H9 (cell line): ENCODE measurements around the gene HBP1. TPM values are rescaled to one million over a fixed set of nuclear protein-coding genes. Genes with fewer than 3 reads are reported as not detected.

Source experiments
- DNase-seq: peaks from one replicate; pipeline ENCODE4 v3.0.0-alpha.2; 2017
- H2AFZ ChIP-seq: one replicate; pipeline ENCODE4 v1.6.1; 2013; ENCODE audit warnings: mild to moderate bottlenecking, low read length, control low read depth, moderate library complexity
- H2AK5ac ChIP-seq: 2 replicates; pipeline ENCODE4 v1.6.1; 2013; ENCODE audit warnings: low read length, control low read depth, mixed read lengths; ENCODE audit not compliant: insufficient read length
- H2BK120ac ChIP-seq: one replicate; pipeline ENCODE4 v1.6.1; 2013; ENCODE audit warnings: low read depth, mild to moderate bottlenecking, low read length, control low read depth, inconsistent platforms; ENCODE audit not compliant: poor library complexity, severe bottlenecking
- H2BK12ac ChIP-seq: 2 replicates; pipeline ENCODE4 v1.6.1; 2013; ENCODE audit warnings: low read length, control low read depth, mixed read lengths, low read depth; ENCODE audit not compliant: insufficient read length
- H2BK15ac ChIP-seq: 2 replicates; pipeline ENCODE4 v1.6.1; 2013; ENCODE audit warnings: low read depth, low read length, control low read depth
- H2BK20ac ChIP-seq: one replicate; pipeline ENCODE4 v1.6.1; 2013; ENCODE audit warnings: low read depth, mild to moderate bottlenecking, low read length, control low read depth, inconsistent platforms; ENCODE audit not compliant: poor library complexity, severe bottlenecking
- H2BK5ac ChIP-seq: 2 replicates; pipeline ENCODE4 v1.6.1; 2013; ENCODE audit warnings: low read length, control low read depth, mixed read lengths; ENCODE audit not compliant: insufficient read length
- H3K14ac ChIP-seq: 2 replicates; pipeline ENCODE4 v1.6.1; 2013; ENCODE audit warnings: low read length, control low read depth; ENCODE audit not compliant: insufficient read depth
- H3K18ac ChIP-seq: 2 replicates; pipeline ENCODE4 v1.6.1; 2013; ENCODE audit warnings: low read depth, mild to moderate bottlenecking, mixed read lengths, low read length, control low read depth; ENCODE audit not compliant: insufficient read length
- H3K23ac ChIP-seq: 2 replicates; pipeline ENCODE4 v1.6.1; 2013; ENCODE audit warnings: low read length, control low read depth, mixed read lengths, low read depth; ENCODE audit not compliant: insufficient read length
- H3K23me2 ChIP-seq: 2 replicates; pipeline ENCODE4 v1.6.1; 2013; ENCODE audit warnings: low read depth, mild to moderate bottlenecking, mixed read lengths, low read length, control low read depth; ENCODE audit not compliant: insufficient read length, poor library complexity, severe bottlenecking
- H3K27ac ChIP-seq: 2 replicates; pipeline ENCODE4 v1.5.1; 2013; ENCODE audit warnings: low read length, control low read depth, mixed read lengths, low read depth; ENCODE audit not compliant: insufficient read length
- H3K27me3 ChIP-seq: 2 replicates; pipeline ENCODE4 v1.6.1; 2013; ENCODE audit warnings: low read length, control low read depth, inconsistent platforms; ENCODE audit not compliant: insufficient read depth
- H3K4ac ChIP-seq: 2 replicates; pipeline ENCODE4 v1.6.1; 2013; ENCODE audit warnings: low read depth, mild to moderate bottlenecking, control low read depth, inconsistent platforms, low read length, moderate library complexity
- H3K4me1 ChIP-seq: 2 replicates; pipeline ENCODE4 v1.6.1; 2013; ENCODE audit warnings: low read length, control low read depth, inconsistent platforms; ENCODE audit not compliant: insufficient read depth
- H3K4me2 ChIP-seq: 2 replicates; pipeline ENCODE4 v1.6.1; 2013; ENCODE audit warnings: low read length, control low read depth, mixed read lengths; ENCODE audit not compliant: insufficient read length, insufficient read depth
- H3K56ac ChIP-seq: 2 replicates; pipeline ENCODE4 v1.6.1; 2013; ENCODE audit warnings: low read depth, mild to moderate bottlenecking, mixed read lengths, low read length, control low read depth; ENCODE audit not compliant: insufficient read length
- H3K79me1 ChIP-seq: 2 replicates; pipeline ENCODE4 v1.6.1; 2013; ENCODE audit warnings: low read depth, mild to moderate bottlenecking, moderate library complexity, low read length, control low read depth, inconsistent platforms; ENCODE audit not compliant: insufficient read depth, poor library complexity, severe bottlenecking
- H3K79me2 ChIP-seq: 2 replicates; pipeline ENCODE4 v1.6.1; 2013; ENCODE audit warnings: low read length, control low read depth, inconsistent platforms; ENCODE audit not compliant: insufficient read depth
- H3K9ac ChIP-seq: 2 replicates; pipeline ENCODE4 v1.6.1; 2013; ENCODE audit warnings: low read length, control low read depth, mixed read lengths; ENCODE audit not compliant: insufficient read length; ENCODE audit errors: extremely low read depth
- H3K9me3 ChIP-seq: one replicate; pipeline ENCODE4 v1.6.1; 2013; ENCODE audit warnings: low read depth, low read length, inconsistent platforms; ENCODE audit not compliant: control insufficient read depth
- H3T11ph ChIP-seq: one replicate; pipeline ENCODE4 v1.6.1; 2013; ENCODE audit warnings: mild to moderate bottlenecking, low read length, control low read depth, inconsistent platforms
- H4K20me1 ChIP-seq: one replicate; pipeline ENCODE4 v1.6.1; 2013; ENCODE audit not compliant: control insufficient read depth, insufficient read length, insufficient read depth
- H4K5ac ChIP-seq: 2 replicates; pipeline ENCODE4 v1.6.1; 2013; ENCODE audit warnings: low read depth, mild to moderate bottlenecking, mixed read lengths, low read length, control low read depth; ENCODE audit not compliant: insufficient read length
- H4K8ac ChIP-seq: replicated peaks from 2 replicates; pipeline ENCODE4 v1.6.1; 2013; ENCODE audit warnings: low read length, control low read depth, mixed read lengths, low read depth; ENCODE audit not compliant: insufficient read length
- H4K91ac ChIP-seq: 2 replicates; pipeline ENCODE4 v1.6.1; 2013; ENCODE audit warnings: low read depth, mild to moderate bottlenecking, moderate library complexity, mixed read lengths, low read length, control low read depth; ENCODE audit not compliant: insufficient read length
- H3K27ac Mint-ChIP-seq, 3 experiments: 2 replicates in 2 of 3; 3 replicates in 1 of 3; pipeline ENCODE4 v1.8.0; 2020 to 2021; ENCODE audit warnings: mixed read lengths in 3 of 3, mild to moderate bottlenecking in 1 of 3, moderate library complexity in 1 of 3
- H3K27me3 Mint-ChIP-seq: 2 replicates; pipeline ENCODE4 v1.8.0; 2021; ENCODE audit warnings: low read depth, mild to moderate bottlenecking, moderate library complexity, mixed read lengths
- H3K36me3 Mint-ChIP-seq, 3 experiments: 2 replicates in 2 of 3; 3 replicates in 1 of 3; pipeline ENCODE4 v1.8.0; 2020 to 2021; ENCODE audit warnings: low read depth in 3 of 3, mixed read lengths in 3 of 3; ENCODE audit not compliant: insufficient read depth in 1 of 3
- H3K4me1 Mint-ChIP-seq, 2 experiments: 2 replicates each; pipeline ENCODE4 v1.8.0; 2020; ENCODE audit warnings: mixed read lengths in 2 of 2
- H3K4me3 Mint-ChIP-seq, 2 experiments: 2 replicates in 1 of 2; 3 replicates in 1 of 2; pipeline ENCODE4 v1.8.0; 2020 to 2021; ENCODE audit warnings: mild to moderate bottlenecking in 2 of 2, mixed read lengths in 2 of 2, moderate library complexity in 1 of 2
- H3K9me3 Mint-ChIP-seq, 2 experiments: 2 replicates in 1 of 2; 3 replicates in 1 of 2; pipeline ENCODE4 v1.8.0; 2020; ENCODE audit warnings: mild to moderate bottlenecking in 2 of 2, mixed read lengths in 2 of 2, moderate library complexity in 1 of 2
- WGBS: extraction: QIAGEN DNeasy Blood & Tissue Kit; methylation state at CpG from one replicate; pipeline ENCODE4 v1.1.7; 2013; ENCODE audit warnings: missing lambda C conversion rate, low lambda C conversion rate, mixed read lengths; ENCODE audit not compliant: insufficient read length; ENCODE audit errors: extremely low coverage; 5-methylcytosine and 5-hydroxymethylcytosine counted together
- total RNA-seq: library from RNA; stranded (reverse); gene quantifications from 2 replicates; pipeline ENCODE4 v1.2.1, GENCODE V29; 2021
- TF ChIP-seq, protein P1 (sequence below): fragments of 200-600 bp; sonication (generic); conservative IDR thresholded peaks from 3 replicates; pipeline ENCODE4 v1.8.0; 2021; ENCODE audit warnings: antibody characterized with exemption, mild to moderate bottlenecking

Gene HBP1
- total RNA-seq, 1 experiment from 2014 or later = 27.6 TPM

DNA sequence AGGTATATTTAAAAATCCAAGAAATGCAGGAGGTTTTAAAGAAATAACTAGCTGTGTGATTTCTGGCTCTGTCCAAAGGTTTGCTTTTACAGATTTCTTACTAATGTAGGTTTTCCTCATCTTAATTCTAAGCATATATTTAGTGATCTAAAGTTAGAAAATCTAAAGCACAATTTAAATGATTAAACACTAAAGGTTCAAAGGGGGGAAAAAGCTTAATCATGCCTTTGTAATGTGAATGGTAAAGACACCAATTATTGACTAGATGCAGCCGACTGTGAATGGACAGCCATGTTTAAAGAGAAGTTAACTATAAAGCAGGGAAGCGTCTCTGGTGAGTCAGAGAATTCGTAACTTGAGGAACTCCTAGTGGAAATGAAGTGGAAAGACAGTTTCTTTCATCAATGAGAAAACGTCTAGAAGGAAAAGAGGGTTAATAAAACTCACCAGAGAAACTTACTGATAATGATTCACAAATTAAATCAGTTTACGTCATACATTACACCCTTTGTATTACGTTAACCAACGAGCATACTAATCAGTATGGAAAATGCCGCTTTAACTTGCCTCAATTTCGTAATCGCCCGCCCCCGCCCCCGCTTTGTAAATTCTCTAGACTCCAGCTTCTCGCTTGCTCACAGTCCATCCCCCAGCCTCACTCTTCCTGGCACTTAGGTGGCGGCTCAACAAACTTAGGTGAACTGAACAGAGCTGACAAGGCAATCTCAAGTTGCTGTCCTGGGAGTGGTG lies 1.1 kb upstream of the HBP1 start:
- Histone ChIP-seq H2BK12ac (peak overlapping the region; percentile 91), H2BK15ac (no peak overlapping the region), H3K79me2 (peaks cover 3% of the 10 kb centered on the region; the same call in 1 of the 2 replicates), H4K5ac (peak overlapping the region; percentile 91), H3K23me2 (peaks cover 5% of the 10 kb centered on the region), H2AK5ac (peak overlapping the region; percentile 44), H4K20me1 (no peaks in the 10 kb centered on the region), H3T11ph (no peak overlapping the region), H3K9ac (peak overlapping the region; percentile 97), H3K23ac (no peak overlapping the region), H2BK120ac (no peak overlapping the region), H3K18ac (peak overlapping the region; percentile 88), H2BK5ac (peak overlapping the region; percentile 55), H3K79me1 (no peaks in the 10 kb centered on the region), H4K8ac (peak overlapping the region; percentile 95), H3K27ac (peak overlapping the region; percentile 97), H3K9me3 (no peaks in the 10 kb centered on the region), H2BK20ac (no peak overlapping the region), H3K27me3 (no peaks in the 10 kb centered on the region), H2AFZ (peak overlapping the region; percentile 93), H3K14ac (peak overlapping the region; percentile 94), H3K4ac (no peak overlapping the region), H3K4me2 (peak overlapping the region; percentile 97), H4K91ac (no peak overlapping the region), H3K56ac (peak overlapping the region; percentile 74), H3K4me1 (no peaks in the 10 kb centered on the region)
- Mint-ChIP-seq H3K4me3 (peak overlapping the region; percentile 95 to 96), H3K27me3 (no peaks in the 10 kb centered on the region; the same call in 1 of the 2 replicates), H3K27ac (peak overlapping the region; percentile 99 to 100 (median 100)), H3K4me1 (peaks cover 24 to 27% of the 10 kb centered on the region in 2 experiments), H3K9me3 (peaks cover 0 to 3% of the 10 kb centered on the region in 2 experiments; a peak in 2 of 5 replicates), H3K36me3 (peaks cover 0 to 5% (median 4%) of the 10 kb centered on the region in 3 experiments; a peak in 2 of 7 replicates)
- WGBS = no CpG with 5 or more reads among the region's 15 CpGs
- TF ChIP-seq, protein P1, sequence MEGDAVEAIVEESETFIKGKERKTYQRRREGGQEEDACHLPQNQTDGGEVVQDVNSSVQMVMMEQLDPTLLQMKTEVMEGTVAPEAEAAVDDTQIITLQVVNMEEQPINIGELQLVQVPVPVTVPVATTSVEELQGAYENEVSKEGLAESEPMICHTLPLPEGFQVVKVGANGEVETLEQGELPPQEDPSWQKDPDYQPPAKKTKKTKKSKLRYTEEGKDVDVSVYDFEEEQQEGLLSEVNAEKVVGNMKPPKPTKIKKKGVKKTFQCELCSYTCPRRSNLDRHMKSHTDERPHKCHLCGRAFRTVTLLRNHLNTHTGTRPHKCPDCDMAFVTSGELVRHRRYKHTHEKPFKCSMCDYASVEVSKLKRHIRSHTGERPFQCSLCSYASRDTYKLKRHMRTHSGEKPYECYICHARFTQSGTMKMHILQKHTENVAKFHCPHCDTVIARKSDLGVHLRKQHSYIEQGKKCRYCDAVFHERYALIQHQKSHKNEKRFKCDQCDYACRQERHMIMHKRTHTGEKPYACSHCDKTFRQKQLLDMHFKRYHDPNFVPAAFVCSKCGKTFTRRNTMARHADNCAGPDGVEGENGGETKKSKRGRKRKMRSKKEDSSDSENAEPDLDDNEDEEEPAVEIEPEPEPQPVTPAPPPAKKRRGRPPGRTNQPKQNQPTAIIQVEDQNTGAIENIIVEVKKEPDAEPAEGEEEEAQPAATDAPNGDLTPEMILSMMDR = peak; percentile 63
- no peak for DNase-seq
